Measurements from ENCODE around the gene FOXD4L3. TPM values are rescaled to one million over a fixed set of nuclear protein-coding genes. Genes with fewer than 3 reads are reported as not detected.
"Not testable (repeated sequence)": the region's sequence is repeated elsewhere in the genome, so short reads cannot be mapped to it uniquely, and the experiment has no call there.

Gene FOXD4L3
- total and polyA plus RNA-seq, 2 of the 13 experiments (the other 11 are each of a cell fraction or from before 2014, with no cell fraction given), result 0.07 TPM; not detected in 1

DNA sequence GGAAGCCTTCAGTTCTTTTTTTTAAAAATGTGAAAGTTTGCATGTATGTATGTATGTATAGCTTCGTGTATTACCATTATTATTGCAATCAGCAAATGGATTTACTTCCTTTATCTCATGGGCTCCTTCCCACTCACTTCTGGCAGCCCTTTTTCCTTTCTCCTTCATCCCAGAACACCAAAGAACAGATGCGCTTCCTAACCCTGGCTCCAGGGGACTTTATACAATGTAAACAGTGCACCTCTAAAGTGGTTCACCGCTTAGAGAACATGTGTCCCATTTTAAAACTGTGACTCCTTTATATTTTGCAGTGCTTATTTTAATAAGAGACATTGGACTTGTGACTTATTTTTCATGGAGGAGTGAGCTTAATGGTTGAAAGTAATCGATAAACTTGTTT is 40.6 kb downstream of the FOXD4L3 start:
- POLR2A ChIA-PET; CTCF ChIA-PET (ENCODE audit: low intra/inter-chr PET ratio, low total read pairs); H4K20me1 ChIP-seq (ENCODE audit: insufficient read depth, low read length); H3K27me3 ChIP-seq (ENCODE audit: control insufficient read depth in 1 of 2, insufficient read depth in 2 of 2, low read length in 2 of 2); H2AFZ ChIP-seq (ENCODE audit: low read length); in situ Hi-C loops (cut with HindIII; ENCODE audit: extremely low pct_ligation_motif_present, low pct_unique_long_range_greater_than_20kb); H3K9me3 ChIP-seq (ENCODE audit: low read length); H3K27ac ChIP-seq (ENCODE audit: extremely low read length, insufficient read depth, low read length); FAIRE-seq; H3K4me3 ChIP-seq (replicated peaks in 1 of 3; ENCODE audit: insufficient read depth in 1 of 3, low read depth in 2 of 3, low read length in 3 of 3); H3K4me2 ChIP-seq (ENCODE audit: low read depth, low read length); H3K79me2 ChIP-seq (ENCODE audit: insufficient read depth, low read length); H3K4me1 ChIP-seq (ENCODE audit: insufficient read depth, low read length); DNase-seq (ENCODE audit: low spot score); H3K36me3 ChIP-seq (replicated peaks in 1 of 2; ENCODE audit: control insufficient read depth in 1 of 2, insufficient read depth in 2 of 2, low read length in 2 of 2); BruUV-seq (replicated peaks); H3K9ac ChIP-seq (ENCODE audit: insufficient read depth, low read depth, low read length): not testable (repeated sequence)
- peak; percentile 58; the same call in 1 of the 3 replicates for ATAC-seq
- 52% methylated on average over 4 of the region's 4 CpGs for WGBS (ENCODE audit: low lambda C conversion rate)
- intact Hi-C loops (cut with micrococcal nuclease; ENCODE audit: unreplicated experiment), result loop anchor here (10.0 kb wide), 1 partner anchor 222 kb away; no protein-coding TSS in a partner anchor

- H3K4me3 ChIP-seq (replicated peaks in 1 of 3; ENCODE audit: insufficient read depth in 1 of 3, low read depth in 2 of 3, low read length in 3 of 3); POLR2A ChIA-PET; ATAC-seq; H3K79me2 ChIP-seq (ENCODE audit: insufficient read depth, low read length); BruUV-seq (replicated peaks); H3K4me1 ChIP-seq (ENCODE audit: insufficient read depth, low read length); CTCF ChIA-PET (ENCODE audit: low intra/inter-chr PET ratio, low total read pairs); H3K4me2 ChIP-seq (ENCODE audit: low read depth, low read length); H3K9ac ChIP-seq (ENCODE audit: insufficient read depth, low read depth, low read length); DNase-seq (ENCODE audit: low spot score); H3K36me3 ChIP-seq (replicated peaks in 1 of 2; ENCODE audit: control insufficient read depth in 1 of 2, insufficient read depth in 2 of 2, low read length in 2 of 2); H3K9me3 ChIP-seq (ENCODE audit: low read length); in situ Hi-C loops (cut with HindIII; ENCODE audit: extremely low pct_ligation_motif_present, low pct_unique_long_range_greater_than_20kb); H4K20me1 ChIP-seq (ENCODE audit: insufficient read depth, low read length); H3K27me3 ChIP-seq (ENCODE audit: control insufficient read depth in 1 of 2, insufficient read depth in 2 of 2, low read length in 2 of 2); H2AFZ ChIP-seq (ENCODE audit: low read length); H3K27ac ChIP-seq (ENCODE audit: extremely low read length, insufficient read depth, low read length); FAIRE-seq: not testable (repeated sequence)
- 0% methylated on average over 1 of the region's 4 CpGs for WGBS (ENCODE audit: low lambda C conversion rate)
- intact Hi-C loops (cut with micrococcal nuclease; ENCODE audit: unreplicated experiment), result loop anchor here (10.0 kb wide), 1 partner anchor 221 kb away; no protein-coding TSS in a partner anchor
Measured at GRCh38 chr9:68343992-68344391, 41.3 kb downstream of the FOXD4L3 start.

- POLR2A ChIA-PET; H3K79me2 ChIP-seq (ENCODE audit: insufficient read depth, low read length); H3K9me3 ChIP-seq (ENCODE audit: low read length); CTCF ChIA-PET (ENCODE audit: low intra/inter-chr PET ratio, low total read pairs); H3K36me3 ChIP-seq (replicated peaks in 1 of 2; ENCODE audit: control insufficient read depth in 1 of 2, insufficient read depth in 2 of 2, low read length in 2 of 2); ATAC-seq; H3K9ac ChIP-seq (ENCODE audit: insufficient read depth, low read depth, low read length); in situ Hi-C loops (cut with HindIII; ENCODE audit: extremely low pct_ligation_motif_present, low pct_unique_long_range_greater_than_20kb); H3K27me3 ChIP-seq (ENCODE audit: control insufficient read depth in 1 of 2, insufficient read depth in 2 of 2, low read length in 2 of 2); H2AFZ ChIP-seq (ENCODE audit: low read length); BruUV-seq (replicated peaks); H3K4me2 ChIP-seq (ENCODE audit: low read depth, low read length); H3K4me3 ChIP-seq (replicated peaks in 1 of 3; ENCODE audit: insufficient read depth in 1 of 3, low read depth in 2 of 3, low read length in 3 of 3); H3K27ac ChIP-seq (ENCODE audit: extremely low read length, insufficient read depth, low read length); intact Hi-C loops (cut with micrococcal nuclease; ENCODE audit: unreplicated experiment); H4K20me1 ChIP-seq (ENCODE audit: insufficient read depth, low read length); H3K4me1 ChIP-seq (ENCODE audit: insufficient read depth, low read length); FAIRE-seq; DNase-seq (ENCODE audit: low spot score): not testable (repeated sequence)
- 3% methylated on average over 4 of the region's 4 CpGs for WGBS (ENCODE audit: low lambda C conversion rate)
Measured at GRCh38 chr9:68351689-68352088, 49.0 kb downstream of the FOXD4L3 start.

Other genes starting within 250 kb of the FOXD4L3 start
- 70.3 and 72.8 TPM in 2 replicates for gene ZNG1C, start 60.9 kb upstream of the FOXD4L3 start, total RNA-seq (2016; rRNA removed; fragmentation: Illumina TruSeq; extraction: Trizol)
- 29.1 and 30.9 TPM in 2 replicates for gene ZNG1C, start 60.9 kb upstream of the FOXD4L3 start, polyA plus RNA-seq (2011; rRNA removed)
- gene PGM5, start 53.7 kb downstream of the FOXD4L3 start, total RNA-seq (2016; rRNA removed; fragmentation: Illumina TruSeq; extraction: Trizol), result not detected in 2 replicates
- 0.01 TPM in 1 of 2 replicates, not detected in the other for gene PGM5, start 53.7 kb downstream of the FOXD4L3 start, polyA plus RNA-seq (2011; rRNA removed)
- gene TMEM252, start 238.0 kb downstream of the FOXD4L3 start, total RNA-seq (2016; rRNA removed; fragmentation: Illumina TruSeq; extraction: Trizol), result not detected in 2 replicates
- not detected in 2 replicates for gene TMEM252, start 238.0 kb downstream of the FOXD4L3 start, polyA plus RNA-seq (2011; rRNA removed)